Activated CD8-positive, alpha-beta memory T cell treated with anti-CD3 and anti-CD28 coated beads for 4 hours (primary cell): ENCODE data around the gene SERPINB1.
A peak's percentile ranks its signal among the peaks of the same experiment; 100 is the strongest.

Source experiments
- DNase-seq, 2 donors: peaks; one replicate each; pipeline ENCODE4 v3.0.0-alpha.2; 2020; ENCODE audit warnings: low read depth in 2 of 2

SERPINB1 gene

GRCh38 chr6:2794171-2794730 is 47.4 kb downstream of the SERPINB1 start:
- DNase-seq, result no peak

DNA sequence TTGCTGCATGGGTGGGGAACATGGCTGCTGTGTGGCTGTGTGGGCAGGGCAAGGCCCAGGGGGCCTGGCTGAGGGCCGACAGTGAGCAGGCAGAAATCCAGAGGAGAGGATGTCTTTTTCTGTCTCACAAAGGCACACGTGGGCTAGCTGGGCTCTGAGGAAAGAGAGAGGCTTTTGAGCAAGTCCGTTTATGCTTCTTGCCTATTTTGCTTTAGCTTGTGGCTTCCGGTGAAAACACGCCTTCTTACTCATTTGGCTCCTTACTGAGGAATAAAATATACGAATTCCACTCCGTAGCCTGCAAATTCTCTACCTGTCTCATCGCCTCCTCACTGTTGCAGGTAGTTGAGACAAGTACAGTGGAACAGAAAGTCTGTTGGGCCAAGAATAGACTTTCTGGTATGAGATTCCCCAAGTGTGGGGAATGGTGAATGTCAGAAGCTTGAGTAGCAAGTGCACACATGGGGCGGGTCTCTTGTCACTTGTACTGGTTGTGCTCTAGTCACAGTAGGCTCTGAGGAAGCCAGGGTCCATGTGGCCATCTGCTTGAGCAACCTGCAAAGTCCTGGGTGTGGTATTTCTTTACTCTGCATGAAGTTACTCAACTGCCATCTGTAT is 48.0 kb downstream of the SERPINB1 start:
- no peak for DNase-seq

DNA sequence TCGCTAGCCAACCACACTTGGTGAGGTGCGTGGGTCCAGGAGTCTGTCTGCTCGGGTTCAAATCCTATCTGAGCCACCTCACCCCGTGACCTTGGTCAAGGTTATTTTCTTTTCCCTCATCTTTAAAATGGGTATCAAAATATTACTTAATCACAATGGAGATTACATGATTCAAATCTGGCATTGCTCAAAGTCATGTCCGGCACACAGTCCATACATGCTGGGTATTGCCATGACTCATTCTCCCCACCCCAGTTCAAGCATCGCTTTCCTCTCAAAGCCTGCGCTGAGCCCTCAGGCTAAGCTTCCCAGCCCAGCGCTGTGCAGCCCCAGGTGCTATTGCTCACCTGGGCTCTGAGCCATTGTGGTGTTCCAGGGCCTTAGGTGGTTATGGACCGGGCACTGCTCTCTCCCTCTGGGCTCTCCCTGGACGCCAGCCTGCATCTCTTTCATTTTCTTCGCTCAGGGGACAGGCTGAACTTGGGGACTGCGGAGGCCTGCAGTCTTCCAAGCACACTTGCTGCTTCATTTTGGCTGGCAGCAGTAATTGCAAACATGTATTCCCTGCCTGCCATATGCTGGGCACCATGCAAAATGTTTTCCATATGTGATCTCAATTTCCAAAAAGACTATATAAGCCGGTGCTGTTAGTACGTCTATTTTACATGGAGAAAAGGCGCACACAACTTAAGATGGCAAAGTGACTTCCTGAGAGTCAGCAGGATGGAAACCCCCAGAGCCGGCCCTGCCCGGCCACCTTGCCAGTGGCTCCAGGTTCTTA is 49.1 kb downstream of the SERPINB1 start:
- DNase-seq, result no peak

DNA sequence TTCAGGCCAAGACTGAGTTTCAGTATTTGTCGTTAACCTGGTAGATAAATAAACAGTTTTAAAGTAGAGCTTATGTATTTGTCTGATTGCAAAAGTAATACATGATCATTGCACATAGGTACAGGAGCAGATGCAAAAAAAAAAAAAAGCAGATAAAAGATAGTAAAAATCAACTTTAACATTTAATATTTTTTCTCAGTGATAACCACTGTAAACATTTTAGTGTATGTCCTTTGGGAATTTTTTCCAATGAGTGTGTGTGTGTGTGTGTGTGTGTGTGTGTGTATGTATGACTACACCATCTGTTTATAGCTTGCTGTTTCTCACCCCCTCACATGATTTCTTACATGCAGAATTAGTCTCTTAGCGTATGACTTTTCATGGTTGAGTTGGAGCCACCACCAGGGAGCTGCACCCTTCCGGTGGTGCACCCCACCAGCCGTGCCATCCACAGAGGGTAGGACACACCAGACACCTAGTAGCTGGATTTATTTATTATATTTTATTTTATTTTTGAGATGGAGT is 50.2 kb downstream of the SERPINB1 start:
- no peak for DNase-seq

DNA sequence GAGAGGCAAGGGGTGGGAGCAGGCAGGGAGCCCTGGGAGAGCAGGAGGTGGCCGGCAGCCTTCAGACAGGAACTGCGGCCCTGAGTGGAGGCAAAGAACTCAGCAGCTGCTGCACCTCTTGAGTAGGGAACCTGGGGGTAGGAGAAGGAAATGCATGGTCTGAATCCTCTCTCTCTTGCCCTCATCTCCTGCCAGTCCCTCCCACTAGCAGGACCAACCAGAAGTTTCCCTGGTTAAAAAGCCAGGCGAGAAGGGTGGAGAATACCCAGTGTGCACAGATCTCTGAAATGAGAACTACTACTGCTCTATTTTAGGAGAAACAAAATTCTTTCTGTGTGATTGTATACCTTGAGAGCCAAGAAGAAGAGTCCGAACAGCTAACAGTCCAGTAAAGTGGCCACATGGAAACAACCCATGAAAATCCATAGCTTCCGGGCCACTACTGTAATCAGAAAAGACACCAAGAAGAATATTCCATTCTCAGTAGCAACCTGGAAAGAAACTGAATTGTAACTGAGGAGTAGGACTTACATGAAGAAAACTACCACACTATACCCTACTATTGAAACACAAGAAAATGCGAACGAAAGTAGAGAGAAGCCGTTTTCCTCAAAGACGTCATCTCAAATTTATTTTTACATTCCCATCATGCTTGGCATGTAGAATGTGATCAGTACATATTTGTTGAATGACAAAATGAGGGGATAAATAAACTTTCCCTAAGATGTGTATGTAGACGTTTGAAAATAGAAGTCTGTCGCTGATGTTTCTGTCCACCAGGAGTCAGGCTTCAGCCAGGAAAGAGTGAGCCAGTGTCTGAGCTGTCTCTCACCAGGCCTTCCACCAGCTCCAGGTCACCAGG is 50.8 kb downstream of the SERPINB1 start:
- DNase-seq, result peak in 1 of 2 donors; percentile 28

GRCh38 chr6:2786269-2786668 is 55.4 kb downstream of the SERPINB1 start:
- DNase-seq, result no peak

GRCh38 chr6:2784930-2785329 is 56.7 kb downstream of the SERPINB1 start:
- DNase-seq, result no peak

GRCh38 chr6:2784061-2784460 is 57.6 kb downstream of the SERPINB1 start:
- no peak for DNase-seq

- DNase-seq, result no peak
Measured at GRCh38 chr6:2783188-2783963, 58.3 kb downstream of the SERPINB1 start.

GRCh38 chr6:2782825-2783187 is 58.9 kb downstream of the SERPINB1 start:
- DNase-seq, result no peak

DNA sequence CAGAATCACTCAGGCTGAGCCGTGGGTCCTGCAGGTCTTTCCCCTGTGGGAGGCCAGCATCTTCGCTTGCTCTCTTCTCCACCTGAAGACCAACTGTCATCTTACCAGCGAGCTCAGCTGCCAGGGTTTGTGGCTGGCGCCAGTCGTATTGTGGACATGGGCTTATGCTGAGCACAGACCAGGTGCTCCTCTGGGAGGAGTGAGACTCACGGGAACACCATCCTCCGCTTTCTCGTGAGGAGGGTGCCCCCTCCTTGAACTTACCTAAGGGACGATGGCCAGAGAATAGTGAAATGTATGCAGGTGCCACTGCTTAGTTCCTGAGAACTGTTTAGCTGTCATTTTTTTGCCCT is 59.3 kb downstream of the SERPINB1 start:
- DNase-seq, result no peak
